NCI-H2196 treated with DMSO at 0.1 percent for 48 hours (cell line): Measurements from ENCODE around the gene CIAO1.
A peak's percentile ranks its signal among the peaks of the same experiment; 100 is the strongest.
"Not testable (repeated sequence)": the region's sequence is repeated elsewhere in the genome, so short reads cannot be mapped to it uniquely, and the experiment has no call there.

Experiments
- DNase-seq: peaks from one replicate; lab custom pipeline; 2025; ENCODE audit not compliant: unreplicated experiment; lab: John Stamatoyannopoulos, UW

Gene CIAO1

GRCh38 chr2:96249654-96250053, 16.4 kb upstream of the CIAO1 start:
- no peak for DNase-seq

DNA sequence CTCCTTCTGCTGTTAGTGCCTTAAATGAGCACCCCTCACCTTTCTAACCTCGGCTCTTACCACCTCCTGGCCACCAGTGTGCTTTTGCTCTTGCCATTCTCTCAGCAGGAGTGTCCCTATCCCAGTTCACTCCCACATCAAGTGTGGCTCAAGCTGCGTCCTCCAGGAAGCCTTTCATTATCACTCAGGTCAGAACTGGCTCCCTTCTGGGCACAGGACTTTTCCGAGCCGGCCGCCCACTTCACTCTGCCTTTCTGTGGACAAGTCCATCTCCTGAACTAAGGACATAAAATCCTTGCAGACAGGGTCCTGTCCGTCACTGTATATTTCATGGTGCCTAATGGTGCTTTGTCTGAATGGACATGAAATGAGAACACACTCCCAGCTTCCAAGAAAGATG, 15.8 kb upstream of the CIAO1 start:
- no peak for DNase-seq

DNA sequence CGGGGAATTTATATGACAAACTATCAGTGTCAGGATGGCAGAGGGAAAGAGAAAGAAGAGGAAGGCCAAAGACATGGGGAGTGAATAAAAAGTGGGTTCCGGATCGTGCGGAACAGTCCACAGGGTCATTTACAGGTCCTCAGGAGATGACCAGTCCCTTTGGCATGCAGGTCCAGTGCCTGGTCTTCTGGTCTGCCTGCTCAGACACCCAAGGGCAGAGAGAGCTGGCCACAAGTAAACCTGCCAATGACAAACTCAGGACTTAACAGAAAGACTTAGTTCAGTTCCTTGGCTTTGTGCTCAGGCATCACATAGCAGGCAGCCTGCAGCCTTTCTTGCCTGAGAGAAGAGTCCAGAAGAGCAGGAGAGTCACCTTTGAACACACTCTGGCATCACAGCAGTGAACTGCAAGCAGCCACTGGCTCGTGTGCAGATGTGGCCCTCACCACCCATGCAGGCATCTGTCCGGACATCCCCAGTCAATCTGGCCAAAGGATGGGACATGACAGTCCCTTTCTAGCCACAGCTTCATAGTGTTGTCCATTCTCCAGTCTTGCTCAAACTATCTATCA, 14.2 kb upstream of the CIAO1 start:
- peak; percentile 71 for DNase-seq

DNA sequence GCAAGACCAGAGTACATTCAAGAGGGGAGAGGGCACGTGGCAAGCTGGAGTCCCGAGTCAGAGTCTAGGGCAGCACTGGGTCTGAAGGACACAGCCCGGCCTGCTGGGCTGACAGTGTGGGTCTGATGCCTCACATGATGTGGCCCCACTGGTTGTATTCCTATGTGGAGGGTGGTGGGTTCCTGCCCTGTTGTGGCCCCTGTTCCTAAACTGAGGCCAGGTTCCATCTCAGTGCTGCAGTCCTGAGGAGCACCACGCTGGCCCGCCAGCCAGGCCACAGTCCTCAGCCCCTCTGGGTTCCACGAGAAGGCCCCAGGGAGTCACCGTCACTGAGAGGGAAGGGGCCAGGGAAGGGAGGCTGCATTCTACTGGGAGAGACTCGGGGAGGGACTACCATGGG, 13.5 kb upstream of the CIAO1 start:
- no peak for DNase-seq

- no peak for DNase-seq
These were observed 13.0 kb upstream of the CIAO1 start for GRCh38 chr2:96253006-96253405.

DNA sequence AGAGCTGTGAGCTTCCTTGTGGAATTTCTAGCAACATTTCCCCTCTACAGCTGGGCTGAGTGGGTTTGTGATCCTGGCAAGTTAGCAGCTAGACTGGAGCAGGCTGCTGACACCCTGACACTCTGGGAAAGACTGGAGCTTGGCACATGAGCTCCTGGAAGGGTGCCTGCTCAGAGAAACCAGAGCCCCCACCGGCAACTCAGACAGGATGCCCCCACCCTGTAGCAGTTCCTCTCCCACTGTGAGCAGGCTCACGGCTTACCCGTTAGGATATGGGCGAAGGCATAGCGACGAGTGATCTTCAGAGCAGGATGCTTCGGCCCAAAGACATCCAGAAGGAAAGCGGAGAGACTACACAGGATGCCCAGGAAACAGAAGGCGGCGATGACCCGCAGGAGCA, 11.5 kb upstream of the CIAO1 start:
- DNase-seq: no peak

DNA sequence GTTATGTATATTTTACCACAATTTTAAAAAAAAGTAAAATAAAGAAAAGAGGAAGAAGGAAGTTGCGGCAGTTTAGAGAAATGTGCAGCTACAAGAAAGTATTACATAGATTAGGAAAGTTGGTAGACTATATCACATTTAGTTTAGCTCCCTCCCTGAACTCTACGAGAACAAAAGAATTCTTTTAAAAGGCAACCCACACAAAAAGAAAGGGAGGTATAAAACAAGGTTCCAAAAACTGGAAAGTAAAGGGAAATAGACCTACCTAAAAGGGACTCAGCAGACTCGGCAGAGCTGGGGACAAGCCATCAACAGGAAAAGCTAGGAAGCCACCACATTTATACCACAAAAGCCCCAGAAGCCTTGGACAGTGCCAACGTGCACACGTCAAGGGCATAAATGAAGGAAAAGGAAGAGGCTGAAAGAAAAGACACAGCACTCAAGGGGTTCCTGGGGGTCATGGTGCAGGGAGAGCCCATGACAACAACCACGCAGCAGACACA, 9.4 kb upstream of the CIAO1 start:
- no peak for DNase-seq

DNA sequence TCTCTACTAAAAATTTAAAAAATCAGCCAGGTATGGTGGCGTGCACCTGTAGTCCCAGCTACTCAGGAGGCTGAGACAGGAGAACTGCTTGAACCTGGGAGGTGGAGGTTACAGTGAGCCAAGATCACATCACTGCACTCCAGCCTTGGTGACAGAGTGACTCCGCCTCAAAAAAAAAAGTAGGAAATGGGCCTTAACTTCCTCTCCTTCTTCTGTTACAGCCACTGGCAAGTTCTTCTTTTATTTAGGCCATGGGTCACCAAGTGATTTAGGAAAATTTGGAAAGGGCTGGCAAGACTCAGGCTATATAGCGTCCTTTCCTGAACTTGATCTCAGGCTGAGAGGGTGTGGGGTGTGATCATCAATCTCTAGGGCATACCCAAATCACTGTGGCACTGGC, 8.3 kb upstream of the CIAO1 start:
- not testable (repeated sequence) for DNase-seq

- no peak for DNase-seq
These were observed 7.6 kb upstream of the CIAO1 start for GRCh38 chr2:96258166-96259022.

GRCh38 chr2:96259497-96259921, 6.5 kb upstream of the CIAO1 start:
- DNase-seq: no peak

- DNase-seq: peak; percentile 87
These were observed 5.4 kb upstream of the CIAO1 start for GRCh38 chr2:96260387-96261260.

DNA sequence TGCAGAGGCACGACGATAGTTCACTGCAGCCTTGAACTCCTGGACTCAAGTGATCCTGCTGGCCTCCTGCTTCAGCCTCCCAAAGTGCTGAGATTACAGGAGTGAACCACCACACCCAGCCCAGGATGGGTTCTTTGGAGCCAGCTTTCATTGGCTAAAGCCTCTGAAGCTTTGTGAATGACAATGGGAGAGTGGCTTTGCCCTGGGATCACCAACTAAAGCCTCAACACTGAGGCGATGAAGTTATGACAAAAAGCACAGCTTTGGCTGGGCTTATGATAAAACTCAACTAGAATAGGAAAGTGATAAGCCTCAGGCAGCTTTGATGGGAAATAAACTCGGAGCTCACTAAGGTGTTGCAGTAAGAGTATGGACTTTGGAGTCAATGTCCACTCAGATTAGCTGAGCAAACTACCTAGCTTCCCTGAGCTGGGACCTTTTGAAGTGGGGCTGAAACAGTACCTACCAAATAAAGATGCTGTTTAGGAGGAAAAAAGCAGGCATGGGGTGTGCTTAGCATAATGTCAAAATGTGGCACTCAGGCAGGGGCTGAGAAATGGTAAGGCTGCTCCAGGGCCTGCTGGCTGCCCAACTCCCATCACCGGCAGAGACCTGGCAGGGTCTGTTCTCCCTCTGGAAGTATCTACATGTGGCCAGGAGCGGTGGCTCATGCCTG, 4.6 kb upstream of the CIAO1 start:
- DNase-seq: no peak

DNA sequence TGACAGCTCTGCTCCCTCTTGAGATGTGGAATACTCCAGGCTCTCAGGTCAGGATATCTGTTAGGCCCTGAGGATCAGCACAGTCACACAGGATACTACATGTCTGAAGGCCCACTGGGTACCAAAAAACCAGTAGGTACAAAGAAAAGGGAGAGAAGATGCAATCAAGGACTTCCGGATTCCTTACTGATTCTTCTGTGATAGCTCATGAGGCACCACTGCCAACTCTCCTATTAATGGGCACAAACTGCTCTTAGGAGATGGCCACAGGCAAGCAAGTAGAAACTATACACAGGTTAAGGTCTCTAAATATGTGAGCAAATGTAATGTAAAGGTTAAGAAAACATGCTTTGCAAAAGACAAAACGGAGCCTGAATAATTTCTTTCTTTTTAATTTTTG, 3.7 kb upstream of the CIAO1 start:
- DNase-seq: no peak

GRCh38 chr2:96264086-96264485, 1.9 kb upstream of the CIAO1 start:
- no peak for DNase-seq

DNA sequence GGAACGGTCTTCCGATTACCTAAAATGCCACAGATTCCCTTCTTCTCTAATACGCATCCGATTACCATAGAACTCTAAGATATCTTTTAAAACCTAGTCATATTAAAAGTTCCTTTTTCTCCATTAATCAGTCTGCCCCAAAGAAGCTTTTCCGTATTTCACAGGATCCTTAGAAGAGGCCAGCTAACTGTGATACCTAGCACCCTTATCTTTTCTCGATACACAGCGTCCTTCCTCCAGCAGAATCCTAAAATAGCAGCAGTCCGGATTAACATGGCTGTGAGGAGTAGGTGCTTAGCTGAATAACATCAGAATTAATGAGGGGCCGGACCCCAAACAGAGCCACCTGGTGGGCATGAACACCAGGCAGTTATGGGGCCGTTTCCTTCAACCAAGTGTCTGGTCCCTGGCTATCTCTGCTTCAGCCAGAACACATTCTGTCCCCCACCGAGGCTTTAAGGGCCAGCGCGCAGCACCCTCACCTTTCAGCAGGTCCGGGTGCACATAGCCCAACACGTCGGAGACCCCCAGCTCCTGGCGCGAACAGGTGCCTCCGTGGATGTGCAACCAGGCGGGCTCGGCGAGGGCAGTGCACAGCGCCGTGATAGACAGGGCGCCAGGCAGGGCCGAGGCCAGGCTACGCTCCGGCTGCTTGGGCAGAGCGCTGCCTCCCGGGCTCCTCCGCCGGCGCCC, 1.2 kb upstream of the CIAO1 start:
- no peak for DNase-seq

- no peak for DNase-seq
These were observed 631 bp upstream of the CIAO1 start for GRCh38 chr2:96265349-96265839.

- peak; percentile 21 for DNase-seq
These were observed 1.3 kb downstream of the CIAO1 start for GRCh38 chr2:96267159-96267971.

DNA sequence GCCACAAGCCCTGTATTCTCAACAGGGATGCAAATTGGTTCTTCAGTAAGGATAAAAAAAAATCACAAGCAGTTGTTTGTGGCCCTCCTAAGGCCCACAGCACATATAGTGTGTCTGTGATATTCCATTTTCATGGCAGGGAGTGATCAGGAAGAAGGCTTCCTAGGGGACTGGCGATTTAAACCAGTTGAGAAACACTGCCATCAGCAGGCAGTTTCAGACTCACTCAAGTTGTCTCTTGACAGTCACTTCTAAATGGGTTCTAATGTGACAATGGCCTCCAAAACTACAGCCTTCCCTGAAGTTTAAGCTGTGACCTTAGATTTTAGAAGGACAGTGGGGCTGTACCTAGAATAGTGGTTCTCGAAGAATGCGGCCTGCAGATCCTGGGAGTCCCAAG, 6.0 kb downstream of the CIAO1 start:
- DNase-seq: no peak

GRCh38 chr2:96273763-96274162, 7.7 kb downstream of the CIAO1 start:
- DNase-seq: no peak
